Fibroblast of lung (primary cell): Measurements from ENCODE around the gene F8A1. TPM values are rescaled to one million over a fixed set of nuclear protein-coding genes. Genes with fewer than 3 reads are reported as not detected.
"Not testable (repeated sequence)": the region's sequence is repeated elsewhere in the genome, so short reads cannot be mapped to it uniquely, and the experiment has no call there.

Experiments
- DNase-seq, 2 donors: peaks; one replicate each; pipeline versions ENCODE4 v3.0.0 to v3.0.0-alpha.2; 2010; ENCODE audit warnings: low read depth in 2 of 2
- H2AFZ ChIP-seq: 2 replicates; pipeline ENCODE4 v1.5.1; 2012; ENCODE audit warnings: low read length, control low read depth, inconsistent platforms
- H3K27ac ChIP-seq: 2 replicates; pipeline ENCODE4 v1.5.1; 2011; ENCODE audit warnings: low read length, control low read depth; ENCODE audit not compliant: insufficient read depth
- H3K27me3 ChIP-seq: 2 replicates; pipeline ENCODE4 v1.5.1; 2011; ENCODE audit warnings: mild to moderate bottlenecking, low read length; ENCODE audit not compliant: control insufficient read depth, insufficient read depth
- H3K36me3 ChIP-seq: 2 replicates; pipeline ENCODE4 v1.5.1; 2011; ENCODE audit warnings: low read length; ENCODE audit not compliant: control insufficient read depth, insufficient read depth
- H3K4me1 ChIP-seq: 2 replicates; pipeline ENCODE4 v1.5.1; 2011; ENCODE audit warnings: low read length; ENCODE audit not compliant: control insufficient read depth, insufficient read depth; ENCODE audit errors: extremely low read depth
- H3K4me2 ChIP-seq: 2 replicates; pipeline ENCODE4 v1.5.1; 2011; ENCODE audit warnings: low read length, control low read depth; ENCODE audit not compliant: insufficient read depth; ENCODE audit errors: extremely low read depth
- H3K4me3 ChIP-seq, 4 experiments: fragments of 200-600 bp in 1 of 4; sonication (generic) in 1 of 4; replicated peaks in 1 of 4; 2 replicates each; pipeline ENCODE4 v1.5.1; 2011 to 2016; ENCODE audit warnings: low read length in 4 of 4, low read depth in 3 of 4, mild to moderate bottlenecking in 3 of 4, control low read depth in 2 of 4, inconsistent platforms in 1 of 4, mixed read lengths in 1 of 4; ENCODE audit not compliant: insufficient read depth in 1 of 4; ENCODE audit errors: control extremely low read depth in 1 of 4
- H3K79me2 ChIP-seq: 2 replicates; pipeline ENCODE4 v1.5.1; 2012; ENCODE audit warnings: mild to moderate bottlenecking, low read length, inconsistent platforms; ENCODE audit not compliant: control insufficient read depth, insufficient read depth
- H3K9ac ChIP-seq: 2 replicates; pipeline ENCODE4 v1.5.1; 2011; ENCODE audit warnings: mild to moderate bottlenecking, low read length, control low read depth; ENCODE audit not compliant: insufficient read depth
- H3K9me3 ChIP-seq: 2 replicates; pipeline ENCODE4 v1.5.1; 2012; ENCODE audit warnings: low read depth, low read length; ENCODE audit not compliant: control insufficient read depth, insufficient read depth
- H4K20me1 ChIP-seq: 2 replicates; pipeline ENCODE4 v1.5.1; 2011; ENCODE audit warnings: low read length; ENCODE audit not compliant: control insufficient read depth, insufficient read depth; ENCODE audit errors: extremely low read depth
- CTCF ChIP-seq, 2 donors: IDR thresholded peaks in 1 of 2; conservative IDR thresholded peaks in 1 of 2; 1 replicate in 1 of 2; 2 replicates in 1 of 2; pipeline ENCODE4 v1.5.1; 2011 to 2012; ENCODE audit warnings: low read length in 2 of 2, control low read depth in 1 of 2, inconsistent platforms in 1 of 2, low read depth in 1 of 2, mild to moderate bottlenecking in 1 of 2
- EZH2 ChIP-seq: IDR thresholded peaks from 2 replicates; pipeline ENCODE4 v1.5.1; 2012; ENCODE audit warnings: low read length, control low read depth, mild to moderate bottlenecking; ENCODE audit errors: missing control alignments
- polyA plus RNA-seq, 2 donors: library from polyadenylated mRNA; depleted of rRNA in 1 of 2; stranded (reverse) in 1 of 2; unstranded in 1 of 2; fragments of >200 nt; gene quantifications; 2 replicates each; pipeline ENCODE4 v1.2.1, GENCODE V29; 2011 to 2012; ENCODE audit warnings: missing spikeins in 1 of 2
- total RNA-seq: library from RNA; depleted of rRNA; stranded (reverse); fragments of >200 nt; gene quantifications from 2 replicates; pipeline ENCODE4 v1.2.1, GENCODE V29; 2014

The F8A1 gene
- total and polyA plus RNA-seq, 2 donors (not counting 1 experiment from before 2014, with no cell fraction given) = 3.0 to 4.8 TPM

DNA sequence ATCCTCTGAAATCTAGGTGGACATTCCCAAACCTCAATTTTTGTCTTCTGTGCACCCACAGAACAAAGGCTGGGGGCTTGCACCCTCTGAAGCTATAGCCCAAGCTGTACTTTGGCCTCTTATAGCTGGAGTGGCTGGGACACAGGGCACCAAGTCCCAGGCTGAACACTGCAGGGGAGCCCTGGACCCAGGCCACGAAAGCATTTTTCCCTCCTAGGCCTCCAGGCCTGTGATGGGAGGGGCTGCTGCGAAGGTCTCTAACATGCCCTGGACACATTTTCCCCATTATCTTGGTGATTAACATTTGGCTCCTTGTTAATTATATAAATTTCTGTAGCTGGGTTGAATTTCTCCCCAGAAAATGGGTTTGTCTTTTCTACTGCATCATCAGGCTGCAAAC, 27.9 kb downstream of the F8A1 start:
- Histone ChIP-seq H3K9ac (no peak overlapping the region), H2AFZ (no peak overlapping the region), H3K27ac (no peak overlapping the region), H3K36me3 (no peaks in the 10 kb centered on the region), H3K4me1 (no peaks in the 10 kb centered on the region), H4K20me1 (no peaks in the 10 kb centered on the region), H3K79me2 (no peaks in the 10 kb centered on the region), H3K4me3 (no peak overlapping the region), H3K9me3 (no peaks in the 10 kb centered on the region), H3K4me2 (no peak overlapping the region), H3K27me3 (no peaks in the 10 kb centered on the region)
- TF ChIP-seq CTCF (conservative IDR thresholded peaks at IDR 0.05 in 1 of 2, IDR thresholded peaks at IDR 0.05 in 1 of 2; ENCODE audit: low read depth in 1 of 2, low read length in 2 of 2) (no peak), EZH2 (no peak)
- no peak for DNase-seq

DNA sequence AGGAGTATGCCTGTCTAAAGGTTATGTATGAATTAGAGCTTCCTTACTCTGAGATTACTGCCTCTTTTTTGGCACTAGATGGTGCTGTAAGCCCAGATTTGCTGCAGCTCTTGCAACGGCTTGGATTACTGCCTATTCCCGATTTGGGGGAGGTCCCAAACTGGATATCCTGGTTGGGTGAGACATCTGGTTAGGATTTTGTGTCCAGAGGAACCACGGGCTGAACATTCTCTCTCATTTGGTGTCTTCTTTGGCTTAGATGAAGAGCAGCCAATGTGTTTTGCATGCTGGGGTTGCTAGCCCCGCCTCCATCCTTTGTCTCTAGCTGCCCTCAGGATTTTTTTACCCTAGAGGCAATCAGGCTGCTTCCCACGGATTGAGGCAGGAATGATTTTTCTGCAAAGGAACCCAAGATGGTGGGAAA, 31.9 kb downstream of the F8A1 start:
- no peak overlapping the region for H2AFZ ChIP-seq
- DNase-seq = peak; percentile 78 to 83
- H3K36me3 ChIP-seq = no peaks in the 10 kb centered on the region
- no peaks in the 10 kb centered on the region for H3K9me3 ChIP-seq
- H3K79me2 ChIP-seq = no peaks in the 10 kb centered on the region
- no peaks in the 10 kb centered on the region for H3K4me1 ChIP-seq
- H4K20me1 ChIP-seq = no peaks in the 10 kb centered on the region
- no peaks in the 10 kb centered on the region for H3K27me3 ChIP-seq
- no peak overlapping the region for H3K27ac ChIP-seq
- H3K4me2 ChIP-seq = no peak overlapping the region
- H3K4me3 ChIP-seq = peak overlapping the region in 2 of 4 experiments; percentile 35 to 39
- peak; percentile 61 to 62 for TF ChIP-seq CTCF (conservative IDR thresholded peaks at IDR 0.05 in 1 of 2, IDR thresholded peaks at IDR 0.05 in 1 of 2; ENCODE audit: low read depth in 1 of 2, low read length in 2 of 2)
- TF ChIP-seq EZH2 = no peak
- no peak overlapping the region for H3K9ac ChIP-seq

GRCh38 chrX:154924771-154925170, 38.6 kb downstream of the F8A1 start:
- H3K79me2 ChIP-seq, H3K4me1 ChIP-seq, H3K9me3 ChIP-seq, H3K4me3 ChIP-seq, DNase-seq, H4K20me1 ChIP-seq, H3K27ac ChIP-seq, H3K27me3 ChIP-seq, H3K9ac ChIP-seq, H3K36me3 ChIP-seq, H3K4me2 ChIP-seq, H2AFZ ChIP-seq: not testable (repeated sequence)

Other genes starting within 250 kb of the F8A1 start
- not detected in 2 replicates for gene CTAG2, start 232.8 kb upstream of the F8A1 start, total RNA-seq
- gene CTAG2, start 232.8 kb upstream of the F8A1 start, polyA plus RNA-seq = not detected in 2 replicates
- 4.1 and 6.4 TPM in 2 replicates for gene GAB3, start 135.3 kb upstream of the F8A1 start, total RNA-seq
- 2.8 and 2.9 TPM in 2 replicates for gene GAB3, start 135.3 kb upstream of the F8A1 start, polyA plus RNA-seq
- gene DKC1, start 123.5 kb upstream of the F8A1 start, total RNA-seq = 30.2 and 31.1 TPM in 2 replicates
- 42.4 and 66.8 TPM in 2 replicates for gene DKC1, start 123.5 kb upstream of the F8A1 start, polyA plus RNA-seq
- 19.0 and 38.5 TPM in 2 replicates for gene MPP1, start 80.9 kb upstream of the F8A1 start, total RNA-seq
- gene MPP1, start 80.9 kb upstream of the F8A1 start, polyA plus RNA-seq = 27.0 and 51.9 TPM in 2 replicates
- gene SMIM9, start 51.7 kb upstream of the F8A1 start, total RNA-seq = not detected in 2 replicates
- not detected in 2 replicates for gene SMIM9, start 51.7 kb upstream of the F8A1 start, polyA plus RNA-seq
- 5.4 and 7.9 TPM in 2 replicates for gene F8, start 136.4 kb downstream of the F8A1 start, total RNA-seq
- 3.2 and 4.5 TPM in 2 replicates for gene F8, start 136.4 kb downstream of the F8A1 start, polyA plus RNA-seq
- 18.3 and 21.3 TPM in 2 replicates for gene FUNDC2, start 140.5 kb downstream of the F8A1 start, total RNA-seq
- 92.4 and 97.1 TPM in 2 replicates for gene FUNDC2, start 140.5 kb downstream of the F8A1 start, polyA plus RNA-seq
- gene CMC4, start 184.8 kb downstream of the F8A1 start, total RNA-seq = 9.6 and 10.3 TPM in 2 replicates
- gene CMC4, start 184.8 kb downstream of the F8A1 start, polyA plus RNA-seq = 8.1 and 8.4 TPM in 2 replicates
- 14.6 and 16.0 TPM in 2 replicates for gene MTCP1, start 184.8 kb downstream of the F8A1 start, total RNA-seq
- 9.3 and 10.6 TPM in 2 replicates for gene MTCP1, start 184.8 kb downstream of the F8A1 start, polyA plus RNA-seq
- 9.5 and 12.1 TPM in 2 replicates for gene BRCC3, start 185.2 kb downstream of the F8A1 start, total RNA-seq
- gene BRCC3, start 185.2 kb downstream of the F8A1 start, polyA plus RNA-seq = 22.0 and 29.8 TPM in 2 replicates